OCI-LY3 (cell line): ENCODE measurements around the gene SUPT20H.

ENCODE experiments used
- H2AFZ ChIP-seq: fragments of 200-600, 300-600 bp; shearing (Covaris generic); 2 replicates; pipeline ENCODE4 v1.6.0; 2014; ENCODE audit warnings: antibody characterized with exemption, low read depth, low read length
- H3K27ac ChIP-seq: fragments of 200-600, 300-600 bp; sonication (generic); 2 replicates; pipeline ENCODE4 v1.5.1; 2014; ENCODE audit warnings: mild to moderate bottlenecking, low read length, moderate library complexity, mixed read lengths
- H3K27me3 ChIP-seq: fragments of 200-600, 300-600 bp; sonication (generic); 2 replicates; pipeline ENCODE4 v1.6.1; 2014; ENCODE audit warnings: low read depth, low read length, mixed read lengths
- H3K36me3 ChIP-seq: fragments of 200-600, 300-600 bp; sonication (generic); replicated peaks from 2 replicates; pipeline ENCODE3; 2014; ENCODE audit warnings: low read depth, low read length, mixed read lengths
- H3K4me1 ChIP-seq: fragments of 300-600, 200-600 bp; sonication (generic); 2 replicates; pipeline ENCODE4 v1.6.1; 2014; ENCODE audit warnings: low read length, mixed read lengths
- H3K4me2 ChIP-seq: fragments of 200-600, 300-600 bp; sonication (generic); 2 replicates; pipeline ENCODE4 v1.6.1; 2014; ENCODE audit warnings: low read length, mixed read lengths
- H3K4me3 ChIP-seq: fragments of 300-600, 200-600 bp; sonication (generic); 2 replicates; pipeline ENCODE4 v1.5.1; 2014; ENCODE audit warnings: antibody characterized with exemption, mild to moderate bottlenecking, low read length, moderate library complexity
- H3K79me2 ChIP-seq: fragments of 300-600, 200-600 bp; shearing (Covaris generic); 2 replicates; pipeline ENCODE4 v1.6.1; 2014; ENCODE audit warnings: mild to moderate bottlenecking, low read length, mixed read lengths
- H3K9ac ChIP-seq: fragments of 300-600, 200-600 bp; shearing (Covaris generic); 2 replicates; pipeline ENCODE4 v1.6.0; 2014; ENCODE audit warnings: mild to moderate bottlenecking, low read length, moderate library complexity
- H3K9me3 ChIP-seq: fragments of 200-600, 300-600 bp; shearing (Covaris generic); 2 replicates; pipeline ENCODE4 v1.6.1; 2014; ENCODE audit warnings: low read length, mixed read lengths; ENCODE audit not compliant: insufficient read depth
- H4K20me1 ChIP-seq: fragments of 200-600, 300-600 bp; sonication (generic); 2 replicates; pipeline ENCODE4 v1.6.1; 2016; ENCODE audit warnings: low read length, mixed read lengths; ENCODE audit not compliant: insufficient read depth
- CTCF ChIP-seq: fragments of 200-600, 300-600 bp; sonication (generic); IDR thresholded peaks from 2 replicates; pipeline ENCODE4 v1.5.1; 2014; ENCODE audit warnings: antibody characterized with exemption, low read length, low read depth
- EZH2phosphoT487 ChIP-seq: fragments of 200-600 bp; shearing (Covaris generic); IDR thresholded peaks from 2 replicates; pipeline ENCODE4 v1.6.1; 2018; ENCODE audit warnings: antibody characterized with exemption, mixed run types, low read depth

Gene SUPT20H

GRCh38 chr13:37058910-37059847 lies at the start of gene SUPT20H:
SUPT20H (minus strand) TSS chr13:37059688; CDS start chr13:37051490, 8,198 bp downstream.
- H2AFZ ChIP-seq, result peak within 1 kb of the TSS; percentile 92
- H3K9ac ChIP-seq, result peak within 1 kb of the TSS; percentile 81
- H3K4me3 ChIP-seq, result peak within 1 kb of the TSS; percentile 92
- H3K36me3 ChIP-seq, result peaks cover 4% of the 10 kb centered on the region
- peaks cover 35% of the 10 kb centered on the region for H3K79me2 ChIP-seq
- no peaks in the 10 kb centered on the region for H4K20me1 ChIP-seq
- peak within 1 kb of the TSS; percentile 89 for H3K4me2 ChIP-seq
- TF ChIP-seq CTCF (no peak), EZH2phosphoT487 (no peak)
- H3K9me3 ChIP-seq, result no peaks in the 10 kb centered on the region
- H3K4me1 ChIP-seq, result peaks cover 7% of the 10 kb centered on the region
- H3K27ac ChIP-seq, result peak within 1 kb of the TSS; percentile 52
- no peaks in the 10 kb centered on the region for H3K27me3 ChIP-seq

- no peak overlapping the region for H3K27ac ChIP-seq
- peak; percentile 77 for TF ChIP-seq CTCF
- no peak for TF ChIP-seq EZH2phosphoT487
- no peak overlapping the region for H2AFZ ChIP-seq
- H3K9me3 ChIP-seq, result no peaks in the 10 kb centered on the region
- peaks cover 9% of the 10 kb centered on the region; the same call in 1 of the 2 replicates for H3K27me3 ChIP-seq
- H3K4me3 ChIP-seq, result no peak overlapping the region
- no peaks in the 10 kb centered on the region for H3K4me1 ChIP-seq
- no peaks in the 10 kb centered on the region for H3K36me3 ChIP-seq
- H4K20me1 ChIP-seq, result no peaks in the 10 kb centered on the region
- no peak overlapping the region for H3K4me2 ChIP-seq
- no peaks in the 10 kb centered on the region for H3K79me2 ChIP-seq
- no peak overlapping the region for H3K9ac ChIP-seq
Measured at GRCh38 chr13:37109051-37109678, 49.7 kb upstream of the SUPT20H start.

- no peaks in the 10 kb centered on the region for H3K79me2 ChIP-seq
- H2AFZ ChIP-seq, result no peak overlapping the region
- no peak overlapping the region for H3K4me3 ChIP-seq
- no peaks in the 10 kb centered on the region for H3K36me3 ChIP-seq
- H3K9me3 ChIP-seq, result no peaks in the 10 kb centered on the region
- no peaks in the 10 kb centered on the region for H3K4me1 ChIP-seq
- peaks cover 9% of the 10 kb centered on the region; the same call in 1 of the 2 replicates for H3K27me3 ChIP-seq
- no peak overlapping the region for H3K4me2 ChIP-seq
- H3K27ac ChIP-seq, result no peak overlapping the region
- TF ChIP-seq EZH2phosphoT487 (no peak), CTCF (no peak)
- H3K9ac ChIP-seq, result no peak overlapping the region
- no peaks in the 10 kb centered on the region for H4K20me1 ChIP-seq
Measured at GRCh38 chr13:37107868-37108267, 48.4 kb upstream of the SUPT20H start.

- no peak overlapping the region for H3K4me3 ChIP-seq
- no peaks in the 10 kb centered on the region for H3K4me1 ChIP-seq
- H3K4me2 ChIP-seq, result no peak overlapping the region
- H3K9me3 ChIP-seq, result no peaks in the 10 kb centered on the region
- H3K36me3 ChIP-seq, result no peaks in the 10 kb centered on the region
- TF ChIP-seq EZH2phosphoT487 (no peak), CTCF (no peak)
- H3K79me2 ChIP-seq, result no peaks in the 10 kb centered on the region
- H3K9ac ChIP-seq, result no peak overlapping the region
- H2AFZ ChIP-seq, result no peak overlapping the region
- no peaks in the 10 kb centered on the region for H4K20me1 ChIP-seq
- no peak overlapping the region for H3K27ac ChIP-seq
- peaks cover 9% of the 10 kb centered on the region; the same call in 1 of the 2 replicates for H3K27me3 ChIP-seq
Measured at GRCh38 chr13:37107456-37107855, 48.0 kb upstream of the SUPT20H start.
